Measurements from ENCODE around the gene MAP10.

The MAP10 gene

DNA sequence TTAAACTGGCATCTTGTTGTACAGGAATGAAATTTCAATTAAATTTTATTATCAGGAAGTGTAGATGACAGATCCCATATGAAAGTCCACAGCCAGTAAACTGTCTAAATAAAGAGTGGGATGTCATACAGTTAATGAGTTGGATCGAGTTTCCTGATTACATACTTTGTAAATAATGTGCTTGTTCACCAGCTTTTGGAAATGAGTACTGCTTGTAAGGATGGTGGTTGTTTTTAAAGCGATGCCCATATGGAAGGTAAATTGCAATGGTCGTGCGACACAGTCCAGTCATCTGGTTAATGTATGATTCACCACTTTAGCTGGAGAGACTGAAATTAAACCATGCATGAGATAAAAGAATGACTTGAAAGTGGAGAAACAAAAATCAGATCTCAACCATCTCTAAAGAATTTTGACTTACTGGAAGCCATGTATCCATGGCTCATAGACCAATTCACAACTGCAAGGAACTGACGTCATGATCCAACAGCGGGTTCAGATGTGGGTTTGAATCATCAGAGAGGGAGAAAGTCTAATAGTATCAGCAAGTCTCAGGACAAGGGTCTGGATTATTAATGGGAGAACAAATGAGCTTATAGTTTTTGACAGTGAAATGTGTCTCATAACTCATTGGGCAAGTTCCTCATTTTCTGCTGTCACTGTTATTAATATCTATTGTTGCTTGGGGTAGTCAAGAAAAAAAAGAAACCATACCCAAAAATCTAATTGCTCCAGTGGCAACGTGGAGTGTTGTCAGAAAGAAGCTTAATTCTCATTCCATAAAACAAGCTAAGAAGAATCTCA, 49.0 kb downstream of the MAP10 start:
- H3K9me3 ChIP-seq (ENCODE audit: low read length) = no peaks in the 10 kb centered on the region
- no peaks in the 10 kb centered on the region for H3K9me2 ChIP-seq (ENCODE audit: low read depth, low read length)
- no peak overlapping the region for H3K9ac ChIP-seq (ENCODE audit: low read length)
- TF ChIP-seq CTCF (IDR thresholded peaks at IDR 0.05; ENCODE audit: low read length) (no peak), EZH2 (IDR thresholded peaks at IDR 0.05; ENCODE audit: borderline replicate concordance, low read length) (no peak)
- no peak overlapping the region for H3K27ac ChIP-seq (ENCODE audit: low read depth, low read length, poor library complexity, severe bottlenecking)
- no peaks in the 10 kb centered on the region for H4K20me1 ChIP-seq (ENCODE audit: insufficient read depth, low read length)
- H3K4me2 ChIP-seq (ENCODE audit: low read length) = no peak overlapping the region
- H3K79me2 ChIP-seq (ENCODE audit: insufficient read depth, low read length) = no peaks in the 10 kb centered on the region
- H3K4me1 ChIP-seq (ENCODE audit: insufficient read depth, low read length, severe bottlenecking) = no peaks in the 10 kb centered on the region
- H3K36me3 ChIP-seq (ENCODE audit: insufficient read depth, low read length) = no peaks in the 10 kb centered on the region
- no peaks in the 10 kb centered on the region for H3F3A ChIP-seq (ENCODE audit: insufficient read depth, low read length)
- H2AFZ ChIP-seq (ENCODE audit: low read length) = no peak overlapping the region
- no peaks in the 10 kb centered on the region for H3K27me3 ChIP-seq (ENCODE audit: insufficient read depth, low read length)
- H3K4me3 ChIP-seq (ENCODE audit: low read depth, low read length, poor library complexity, severe bottlenecking) = no peak overlapping the region

- no peaks in the 10 kb centered on the region for H3K9me2 ChIP-seq (ENCODE audit: low read depth, low read length)
- H3K36me3 ChIP-seq (ENCODE audit: insufficient read depth, low read length) = no peaks in the 10 kb centered on the region
- no peaks in the 10 kb centered on the region for H4K20me1 ChIP-seq (ENCODE audit: insufficient read depth, low read length)
- no peaks in the 10 kb centered on the region for H3K9me3 ChIP-seq (ENCODE audit: low read length)
- H3K27ac ChIP-seq (ENCODE audit: low read depth, low read length, poor library complexity, severe bottlenecking) = no peak overlapping the region
- no peak overlapping the region for H3K4me2 ChIP-seq (ENCODE audit: low read length)
- H2AFZ ChIP-seq (ENCODE audit: low read length) = no peak overlapping the region
- no peak overlapping the region for H3K9ac ChIP-seq (ENCODE audit: low read length)
- no peak overlapping the region for H3K4me3 ChIP-seq (ENCODE audit: low read depth, low read length, poor library complexity, severe bottlenecking)
- TF ChIP-seq CTCF (IDR thresholded peaks at IDR 0.05; ENCODE audit: low read length) (no peak), EZH2 (IDR thresholded peaks at IDR 0.05; ENCODE audit: borderline replicate concordance, low read length) (no peak)
- no peaks in the 10 kb centered on the region for H3K27me3 ChIP-seq (ENCODE audit: insufficient read depth, low read length)
- no peaks in the 10 kb centered on the region for H3F3A ChIP-seq (ENCODE audit: insufficient read depth, low read length)
- H3K4me1 ChIP-seq (ENCODE audit: insufficient read depth, low read length, severe bottlenecking) = no peaks in the 10 kb centered on the region
- H3K79me2 ChIP-seq (ENCODE audit: insufficient read depth, low read length) = no peaks in the 10 kb centered on the region
Measured at GRCh38 chr1:232854798-232855159, 49.6 kb downstream of the MAP10 start.

- Histone ChIP-seq H3K4me1 (ENCODE audit: insufficient read depth, low read length, severe bottlenecking) (no peaks in the 10 kb centered on the region), H3K27ac (ENCODE audit: low read depth, low read length, poor library complexity, severe bottlenecking) (no peak overlapping the region), H3K4me2 (ENCODE audit: low read length) (no peak overlapping the region), H2AFZ (ENCODE audit: low read length) (no peak overlapping the region), H3K27me3 (ENCODE audit: insufficient read depth, low read length) (no peaks in the 10 kb centered on the region), H3K9me3 (ENCODE audit: low read length) (no peaks in the 10 kb centered on the region), H4K20me1 (ENCODE audit: insufficient read depth, low read length) (no peaks in the 10 kb centered on the region), H3F3A (ENCODE audit: insufficient read depth, low read length) (no peaks in the 10 kb centered on the region), H3K4me3 (ENCODE audit: low read depth, low read length, poor library complexity, severe bottlenecking) (no peak overlapping the region), H3K79me2 (ENCODE audit: insufficient read depth, low read length) (no peaks in the 10 kb centered on the region), H3K9ac (ENCODE audit: low read length) (no peak overlapping the region), H3K9me2 (ENCODE audit: low read depth, low read length) (no peaks in the 10 kb centered on the region), H3K36me3 (ENCODE audit: insufficient read depth, low read length) (no peaks in the 10 kb centered on the region)
- TF ChIP-seq EZH2 (IDR thresholded peaks at IDR 0.05; ENCODE audit: borderline replicate concordance, low read length) (no peak), CTCF (IDR thresholded peaks at IDR 0.05; ENCODE audit: low read length) (no peak)
Measured at GRCh38 chr1:232856541-232856940, 51.3 kb downstream of the MAP10 start.
